GM12878 (cell line): ENCODE results near the gene FOXO3. TPM values are rescaled to one million over a fixed set of nuclear protein-coding genes. Genes with fewer than 3 reads are reported as not detected.

Source experiments
- MYC ChIP-seq: IDR thresholded peaks from 2 replicates; pipeline ENCODE4 v1.6.1; 2011; ENCODE audit warnings: mild to moderate bottlenecking, low read length, moderate library complexity, inconsistent platforms; ENCODE audit not compliant: insufficient read depth, insufficient replicate concordance, insufficient read length, severe bottlenecking
- SMAD5 ChIP-seq: IDR thresholded peaks from 2 replicates; pipeline ENCODE4 v1.6.1; 2016; ENCODE audit warnings: antibody characterized with exemption, low read depth
- SMARCA5 ChIP-seq: fragments of 450-650 bp; IDR thresholded peaks from 2 replicates; pipeline ENCODE4 v1.6.1; 2017; ENCODE audit warnings: mild to moderate bottlenecking
- SRF ChIP-seq, 2 experiments: IDR thresholded peaks; 2 replicates each; pipeline ENCODE4 v1.6.1; 2011; ENCODE audit warnings: low read depth in 2 of 2, low read length in 2 of 2, mild to moderate bottlenecking in 1 of 2, moderate library complexity in 1 of 2
- polyA plus RNA-seq, 11 experiments: library from polyadenylated mRNA; depleted of rRNA in 4 of 11; unstranded in 6 of 11; stranded (reverse) in 5 of 11; fragments of >200 nt; fragmentation: Nextera tagmentation in 4 of 11; fragmentation: Illumina TruSeq in 1 of 11; extraction: Ambion mirVana in 4 of 11; extraction: Trizol in 1 of 11; gene quantifications; 1 replicate in 1 of 11; 2 replicates in 10 of 11; pipeline versions ENCODE4 v1.2.1 to v1.2.3, GENCODE V29; 2011 to 2016; ENCODE audit warnings: inconsistent platforms in 2 of 11, missing spikeins in 2 of 11, low read depth in 1 of 11
- total RNA-seq, 4 experiments: library from RNA; depleted of rRNA in 3 of 4; stranded (reverse); fragments of >200 nt in 3 of 4; fragmentation: Illumina TruSeq in 1 of 4; extraction: Trizol in 1 of 4; gene quantifications; 2 replicates each; pipeline versions ENCODE4 v1.2.1 to v1.2.3, GENCODE V29; 2013 to 2021
- TF ChIP-seq, protein P1 (sequence below): fragments of 450-650 bp; IDR thresholded peaks from 2 replicates; pipeline ENCODE4 v1.6.1; 2016; ENCODE audit warnings: mild to moderate bottlenecking
- TF ChIP-seq, protein P2 (sequence below): IDR thresholded peaks from 2 replicates; pipeline ENCODE4 v1.6.1; 2011; ENCODE audit warnings: borderline replicate concordance, low read depth, mild to moderate bottlenecking, moderate library complexity, mixed read lengths, low read length; ENCODE audit not compliant: insufficient read depth; ENCODE audit errors: extremely low read length
- TF ChIP-seq, protein P3 (sequence below): IDR thresholded peaks from 2 replicates; pipeline ENCODE4 v1.6.1; 2012; ENCODE audit warnings: low read length, inconsistent platforms
- TF ChIP-seq, protein P4 (sequence below): IDR thresholded peaks from 2 replicates; pipeline ENCODE4 v1.6.1; 2011; ENCODE audit warnings: low read depth, mild to moderate bottlenecking, low read length, moderate library complexity, borderline replicate concordance; ENCODE audit errors: extremely low read depth
- TF ChIP-seq, protein P5 (sequence below): IDR thresholded peaks from 2 replicates; pipeline ENCODE4 v1.6.1; 2012; ENCODE audit warnings: mild to moderate bottlenecking, low read depth, low read length

FOXO3 gene
- total and polyA plus RNA-seq, 10 of the 15 experiments (the other 5 are each of a cell fraction or from before 2014, with no cell fraction given) = 0.82 to 4.5 (median 1.7) TPM

DNA sequence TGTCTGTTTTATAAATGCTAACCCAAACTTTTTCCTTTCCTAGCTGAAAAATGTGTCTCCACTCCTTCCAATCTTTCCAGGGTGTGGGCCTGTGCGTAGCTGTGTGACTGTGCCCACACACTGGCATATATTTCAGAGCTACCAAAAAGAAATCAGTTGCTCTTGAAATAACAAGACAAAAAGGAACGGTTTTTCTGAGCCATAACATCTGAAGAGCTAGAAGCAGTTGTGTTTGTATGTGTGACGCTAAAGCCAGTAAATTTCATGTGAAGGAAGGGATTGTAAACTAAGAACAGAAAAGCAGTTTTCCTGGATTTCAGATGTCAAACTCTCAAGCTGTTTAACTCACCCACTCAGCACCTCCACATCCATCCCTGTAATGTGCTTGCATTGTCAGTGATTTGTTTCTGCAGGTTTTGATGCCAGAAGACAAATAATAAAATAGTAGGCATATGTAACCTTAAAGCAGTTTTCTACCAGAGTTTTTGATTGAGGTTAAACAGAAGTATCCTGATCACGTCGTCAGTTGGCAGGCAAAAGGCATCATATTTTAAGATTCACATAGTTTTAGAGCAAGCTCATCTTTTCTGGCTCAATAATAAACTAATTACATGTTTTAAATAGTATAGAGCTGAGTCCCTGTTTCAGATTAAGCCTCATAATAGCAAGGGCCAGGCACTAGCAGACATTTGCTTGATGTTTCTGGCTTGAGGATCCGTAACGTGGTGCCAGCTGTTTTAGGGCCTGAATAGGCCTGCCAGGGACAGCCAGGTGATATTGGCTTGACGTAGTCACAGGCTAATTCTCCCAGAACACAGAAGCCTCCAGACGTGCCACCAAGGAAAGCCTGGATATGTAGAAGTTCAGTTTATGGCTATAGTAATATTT lies 90.9 kb downstream of the FOXO3 start (continued):
- no peak for TF ChIP-seq SMAD5
- TF ChIP-seq, protein P1, sequence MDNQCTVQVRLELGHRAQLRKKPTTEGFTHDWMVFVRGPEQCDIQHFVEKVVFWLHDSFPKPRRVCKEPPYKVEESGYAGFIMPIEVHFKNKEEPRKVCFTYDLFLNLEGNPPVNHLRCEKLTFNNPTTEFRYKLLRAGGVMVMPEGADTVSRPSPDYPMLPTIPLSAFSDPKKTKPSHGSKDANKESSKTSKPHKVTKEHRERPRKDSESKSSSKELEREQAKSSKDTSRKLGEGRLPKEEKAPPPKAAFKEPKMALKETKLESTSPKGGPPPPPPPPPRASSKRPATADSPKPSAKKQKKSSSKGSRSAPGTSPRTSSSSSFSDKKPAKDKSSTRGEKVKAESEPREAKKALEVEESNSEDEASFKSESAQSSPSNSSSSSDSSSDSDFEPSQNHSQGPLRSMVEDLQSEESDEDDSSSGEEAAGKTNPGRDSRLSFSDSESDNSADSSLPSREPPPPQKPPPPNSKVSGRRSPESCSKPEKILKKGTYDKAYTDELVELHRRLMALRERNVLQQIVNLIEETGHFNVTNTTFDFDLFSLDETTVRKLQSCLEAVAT = no peak
- TF ChIP-seq, protein P2, sequence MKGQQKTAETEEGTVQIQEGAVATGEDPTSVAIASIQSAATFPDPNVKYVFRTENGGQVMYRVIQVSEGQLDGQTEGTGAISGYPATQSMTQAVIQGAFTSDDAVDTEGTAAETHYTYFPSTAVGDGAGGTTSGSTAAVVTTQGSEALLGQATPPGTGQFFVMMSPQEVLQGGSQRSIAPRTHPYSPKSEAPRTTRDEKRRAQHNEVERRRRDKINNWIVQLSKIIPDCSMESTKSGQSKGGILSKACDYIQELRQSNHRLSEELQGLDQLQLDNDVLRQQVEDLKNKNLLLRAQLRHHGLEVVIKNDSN = no peak
- TF ChIP-seq, protein P3, sequence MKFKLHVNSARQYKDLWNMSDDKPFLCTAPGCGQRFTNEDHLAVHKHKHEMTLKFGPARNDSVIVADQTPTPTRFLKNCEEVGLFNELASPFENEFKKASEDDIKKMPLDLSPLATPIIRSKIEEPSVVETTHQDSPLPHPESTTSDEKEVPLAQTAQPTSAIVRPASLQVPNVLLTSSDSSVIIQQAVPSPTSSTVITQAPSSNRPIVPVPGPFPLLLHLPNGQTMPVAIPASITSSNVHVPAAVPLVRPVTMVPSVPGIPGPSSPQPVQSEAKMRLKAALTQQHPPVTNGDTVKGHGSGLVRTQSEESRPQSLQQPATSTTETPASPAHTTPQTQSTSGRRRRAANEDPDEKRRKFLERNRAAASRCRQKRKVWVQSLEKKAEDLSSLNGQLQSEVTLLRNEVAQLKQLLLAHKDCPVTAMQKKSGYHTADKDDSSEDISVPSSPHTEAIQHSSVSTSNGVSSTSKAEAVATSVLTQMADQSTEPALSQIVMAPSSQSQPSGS = no peak
- TF ChIP-seq, protein P4, sequence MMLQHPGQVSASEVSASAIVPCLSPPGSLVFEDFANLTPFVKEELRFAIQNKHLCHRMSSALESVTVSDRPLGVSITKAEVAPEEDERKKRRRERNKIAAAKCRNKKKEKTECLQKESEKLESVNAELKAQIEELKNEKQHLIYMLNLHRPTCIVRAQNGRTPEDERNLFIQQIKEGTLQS = no peak
- TF ChIP-seq, protein P5, sequence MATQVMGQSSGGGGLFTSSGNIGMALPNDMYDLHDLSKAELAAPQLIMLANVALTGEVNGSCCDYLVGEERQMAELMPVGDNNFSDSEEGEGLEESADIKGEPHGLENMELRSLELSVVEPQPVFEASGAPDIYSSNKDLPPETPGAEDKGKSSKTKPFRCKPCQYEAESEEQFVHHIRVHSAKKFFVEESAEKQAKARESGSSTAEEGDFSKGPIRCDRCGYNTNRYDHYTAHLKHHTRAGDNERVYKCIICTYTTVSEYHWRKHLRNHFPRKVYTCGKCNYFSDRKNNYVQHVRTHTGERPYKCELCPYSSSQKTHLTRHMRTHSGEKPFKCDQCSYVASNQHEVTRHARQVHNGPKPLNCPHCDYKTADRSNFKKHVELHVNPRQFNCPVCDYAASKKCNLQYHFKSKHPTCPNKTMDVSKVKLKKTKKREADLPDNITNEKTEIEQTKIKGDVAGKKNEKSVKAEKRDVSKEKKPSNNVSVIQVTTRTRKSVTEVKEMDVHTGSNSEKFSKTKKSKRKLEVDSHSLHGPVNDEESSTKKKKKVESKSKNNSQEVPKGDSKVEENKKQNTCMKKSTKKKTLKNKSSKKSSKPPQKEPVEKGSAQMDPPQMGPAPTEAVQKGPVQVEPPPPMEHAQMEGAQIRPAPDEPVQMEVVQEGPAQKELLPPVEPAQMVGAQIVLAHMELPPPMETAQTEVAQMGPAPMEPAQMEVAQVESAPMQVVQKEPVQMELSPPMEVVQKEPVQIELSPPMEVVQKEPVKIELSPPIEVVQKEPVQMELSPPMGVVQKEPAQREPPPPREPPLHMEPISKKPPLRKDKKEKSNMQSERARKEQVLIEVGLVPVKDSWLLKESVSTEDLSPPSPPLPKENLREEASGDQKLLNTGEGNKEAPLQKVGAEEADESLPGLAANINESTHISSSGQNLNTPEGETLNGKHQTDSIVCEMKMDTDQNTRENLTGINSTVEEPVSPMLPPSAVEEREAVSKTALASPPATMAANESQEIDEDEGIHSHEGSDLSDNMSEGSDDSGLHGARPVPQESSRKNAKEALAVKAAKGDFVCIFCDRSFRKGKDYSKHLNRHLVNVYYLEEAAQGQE = no peak
- TF ChIP-seq SMARCA5 = no peak
- TF ChIP-seq SRF (IDR thresholded peaks at IDR 0.05; ENCODE audit: low read depth in 2 of 2, low read length in 2 of 2) = no peak
- no peak for TF ChIP-seq MYC
